HG02852 (cell line): Measurements from ENCODE around the gene ALDH3B2.
"Not testable (repeated sequence)": the region's sequence is repeated elsewhere in the genome, so short reads cannot be mapped to it uniquely, and the experiment has no call there.

Source experiments
- ATAC-seq: cut with Tn5 transposase; IDR thresholded peaks from one replicate; pipeline ENCODE4 v1.9.1; 2021; ENCODE audit warnings: mild to moderate bottlenecking, moderate library complexity; ENCODE audit not compliant: unreplicated experiment

Gene ALDH3B2, protein sequence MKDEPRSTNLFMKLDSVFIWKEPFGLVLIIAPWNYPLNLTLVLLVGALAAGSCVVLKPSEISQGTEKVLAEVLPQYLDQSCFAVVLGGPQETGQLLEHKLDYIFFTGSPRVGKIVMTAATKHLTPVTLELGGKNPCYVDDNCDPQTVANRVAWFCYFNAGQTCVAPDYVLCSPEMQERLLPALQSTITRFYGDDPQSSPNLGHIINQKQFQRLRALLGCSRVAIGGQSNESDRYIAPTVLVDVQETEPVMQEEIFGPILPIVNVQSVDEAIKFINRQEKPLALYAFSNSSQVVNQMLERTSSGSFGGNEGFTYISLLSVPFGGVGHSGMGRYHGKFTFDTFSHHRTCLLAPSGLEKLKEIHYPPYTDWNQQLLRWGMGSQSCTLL

DNA sequence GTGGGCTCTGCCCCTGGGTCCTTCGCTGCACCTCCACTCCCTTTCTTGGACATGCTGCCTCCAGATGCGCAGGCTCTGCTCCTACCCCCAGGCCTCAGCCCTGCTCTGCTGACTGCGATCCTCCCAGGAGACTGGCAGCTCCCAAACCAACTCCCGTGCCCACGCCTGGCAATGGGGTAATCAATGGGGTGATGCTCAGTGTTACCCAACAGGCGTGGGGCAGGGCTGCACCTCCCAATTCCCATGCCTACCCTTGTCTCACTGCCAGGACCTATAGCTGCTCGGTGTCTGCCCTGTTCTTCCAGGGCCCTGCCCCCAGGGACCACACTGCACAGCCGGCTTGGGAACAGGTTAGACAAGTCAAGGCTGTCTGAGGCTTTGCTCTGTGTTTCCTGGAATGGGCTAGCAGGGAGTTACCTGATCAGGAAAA is at the start of gene ALDH3B2:
ALDH3B2 (minus strand) TSS at position 182 of the 430 bp plus-strand sequence. CDS start 7,688 bp downstream, outside the sequence.
- no peak for ATAC-seq

DNA sequence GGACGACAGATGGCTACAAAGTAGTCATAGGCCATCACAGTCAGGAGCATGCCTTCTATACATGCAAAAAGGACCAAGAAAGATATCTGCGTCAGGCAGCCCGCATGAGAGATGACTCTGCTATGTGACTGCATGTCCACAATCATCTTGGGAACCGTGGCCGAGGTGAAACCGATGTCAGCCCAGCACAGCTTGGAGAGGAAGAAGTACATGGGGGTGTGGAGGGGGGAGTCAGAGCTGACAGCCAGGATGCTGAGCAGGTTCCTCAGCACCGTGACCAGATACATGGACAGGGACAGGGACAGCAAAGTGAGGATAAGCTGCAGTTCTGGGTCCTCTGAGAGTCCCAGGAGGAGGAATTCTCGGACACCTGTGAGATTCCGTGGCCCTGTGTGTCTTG is 48.6 kb upstream of the ALDH3B2 start:
- ATAC-seq = not testable (repeated sequence)

DNA sequence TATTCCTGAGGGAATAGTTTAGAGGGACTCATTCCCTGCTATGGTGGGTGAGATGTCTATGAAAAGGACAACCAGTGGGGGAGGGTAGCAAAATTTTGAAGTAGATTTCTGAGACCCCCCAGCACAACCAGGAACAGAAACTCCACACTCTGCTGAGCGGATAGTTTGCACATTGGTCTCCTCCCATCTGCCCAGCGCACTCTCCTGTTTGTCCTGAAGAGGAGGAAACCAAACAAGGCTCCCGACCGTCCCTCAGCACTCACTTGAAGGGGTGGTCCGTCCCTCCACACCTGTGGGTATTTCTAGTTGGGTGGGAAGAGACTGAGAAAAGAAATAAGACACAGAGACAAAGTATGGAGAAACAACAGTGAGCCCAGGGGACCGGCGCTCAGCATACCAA is 41.8 kb upstream of the ALDH3B2 start:
- not testable (repeated sequence) for ATAC-seq

DNA sequence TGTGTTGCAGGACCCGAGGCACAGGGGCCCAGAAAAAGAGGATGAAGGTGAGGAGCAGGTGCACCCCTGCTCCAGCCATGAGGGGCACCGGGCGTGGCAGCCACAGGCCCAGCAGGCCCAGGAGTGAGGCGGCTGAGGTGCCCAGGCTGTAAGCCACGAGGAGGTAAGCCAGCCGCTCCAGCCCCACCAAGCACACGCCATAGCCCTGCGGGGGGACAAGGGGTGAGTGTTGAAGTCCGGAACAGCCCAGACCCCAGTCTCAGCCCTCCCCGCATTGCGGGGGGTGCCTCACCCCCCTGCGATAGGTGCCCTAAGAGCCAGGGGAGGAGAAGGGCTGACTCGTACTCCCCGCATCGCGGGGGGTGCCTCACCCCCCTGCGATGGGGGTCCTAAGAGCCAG is 41.4 kb upstream of the ALDH3B2 start:
- ATAC-seq = not testable (repeated sequence)

- ATAC-seq = not testable (repeated sequence)
These were observed 39.6 kb upstream of the ALDH3B2 start for GRCh38 chr11:67713892-67714509.

- not testable (repeated sequence) for ATAC-seq
These were observed 37.3 kb upstream of the ALDH3B2 start for GRCh38 chr11:67711676-67712075.

GRCh38 chr11:67711212-67711611 is 36.8 kb upstream of the ALDH3B2 start:
- not testable (repeated sequence) for ATAC-seq

DNA sequence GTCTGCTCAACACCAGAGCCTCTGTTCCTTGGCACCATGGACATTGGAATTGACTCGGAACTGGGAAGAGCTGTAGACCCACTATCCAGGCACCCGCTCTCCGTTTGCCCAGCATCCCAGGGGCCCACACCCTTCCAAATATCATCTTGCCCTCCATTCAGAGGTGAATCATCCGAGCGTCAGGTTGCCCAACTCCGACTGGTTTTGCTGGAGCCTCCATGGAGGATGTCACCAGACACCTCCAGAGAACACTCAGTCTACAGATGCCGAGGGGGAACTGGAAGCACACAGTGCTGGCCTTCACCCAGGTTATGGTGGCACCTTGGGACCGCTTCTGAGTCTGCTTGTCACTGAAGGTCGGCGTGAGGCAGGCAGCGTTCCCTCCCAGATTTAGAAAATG is 35.4 kb upstream of the ALDH3B2 start:
- not testable (repeated sequence) for ATAC-seq

DNA sequence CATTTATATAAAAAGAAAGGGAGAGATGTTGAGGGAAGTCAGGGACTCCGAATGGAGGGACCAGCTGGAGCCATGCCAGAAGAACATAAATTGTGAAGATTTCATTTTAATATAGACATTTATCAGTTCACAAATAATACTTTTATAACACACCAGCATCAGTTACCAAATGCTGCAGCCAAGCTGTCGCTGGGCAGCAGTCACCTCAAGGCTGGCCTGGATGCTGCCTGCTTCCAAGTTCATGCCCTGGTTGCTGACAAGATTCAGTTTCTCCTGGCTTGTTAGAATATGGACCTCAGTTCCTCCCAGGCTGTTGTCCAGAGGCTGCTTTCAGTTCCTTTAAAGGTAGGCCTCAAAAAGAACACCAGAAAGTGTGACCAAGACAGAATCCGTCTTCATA is 30.8 kb upstream of the ALDH3B2 start:
- no peak for ATAC-seq

GRCh38 chr11:67704524-67704923 is 30.1 kb upstream of the ALDH3B2 start:
- ATAC-seq = no peak

DNA sequence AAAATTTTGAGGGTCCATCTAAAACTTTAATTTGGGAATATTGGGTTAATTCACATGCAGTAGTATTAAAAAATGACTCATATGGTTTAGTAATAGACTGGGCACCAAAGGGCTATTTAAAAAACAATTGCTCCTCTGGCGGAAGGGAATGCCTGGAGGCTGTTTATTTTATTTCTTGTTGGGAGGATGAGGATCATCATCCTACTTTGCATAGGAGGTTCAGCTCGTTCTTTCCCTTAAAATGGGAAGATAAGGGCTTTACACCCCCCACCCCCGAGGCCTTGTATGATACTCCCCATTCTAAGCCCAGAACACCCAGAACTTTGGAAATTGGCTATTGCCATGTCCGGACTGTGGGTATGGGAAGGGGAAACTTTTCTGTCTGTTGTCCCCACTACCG is 29.3 kb upstream of the ALDH3B2 start:
- ATAC-seq = not testable (repeated sequence)

DNA sequence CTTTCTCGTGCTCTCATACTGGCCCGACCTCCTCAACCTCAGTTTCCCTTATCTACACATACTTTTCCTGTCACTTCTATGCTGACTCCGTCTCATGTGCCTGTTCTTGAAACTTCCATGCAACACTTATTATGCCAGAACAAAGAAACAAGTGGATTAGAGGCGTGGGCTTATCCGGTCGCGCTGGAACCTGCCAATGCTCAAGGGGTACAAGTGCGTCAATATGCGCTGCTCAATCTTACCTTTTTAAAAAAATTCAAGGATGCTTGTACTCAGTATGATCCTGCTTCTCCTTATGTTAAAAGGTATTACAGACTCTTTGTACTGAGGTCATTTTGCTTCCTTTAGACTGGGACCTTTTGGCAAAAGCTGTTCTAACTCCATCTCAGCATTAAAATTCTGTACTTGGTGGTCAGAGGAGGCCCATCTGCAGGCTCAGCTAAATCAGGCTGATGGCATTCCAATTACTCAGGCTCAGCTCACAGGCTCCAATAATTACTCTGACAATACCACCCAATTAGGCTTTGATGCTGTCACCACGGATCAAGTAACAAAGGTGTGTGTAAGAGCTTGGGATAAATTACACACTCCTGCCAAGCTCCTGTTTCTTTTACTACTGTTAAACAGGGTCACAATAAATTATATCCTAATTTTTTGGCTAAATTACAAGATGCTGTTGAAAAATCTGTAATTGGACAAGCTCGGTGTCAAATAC is 26.3 kb upstream of the ALDH3B2 start:
- ATAC-seq = no peak

GRCh38 chr11:67700141-67700540 is 25.7 kb upstream of the ALDH3B2 start:
- no peak for ATAC-seq

DNA sequence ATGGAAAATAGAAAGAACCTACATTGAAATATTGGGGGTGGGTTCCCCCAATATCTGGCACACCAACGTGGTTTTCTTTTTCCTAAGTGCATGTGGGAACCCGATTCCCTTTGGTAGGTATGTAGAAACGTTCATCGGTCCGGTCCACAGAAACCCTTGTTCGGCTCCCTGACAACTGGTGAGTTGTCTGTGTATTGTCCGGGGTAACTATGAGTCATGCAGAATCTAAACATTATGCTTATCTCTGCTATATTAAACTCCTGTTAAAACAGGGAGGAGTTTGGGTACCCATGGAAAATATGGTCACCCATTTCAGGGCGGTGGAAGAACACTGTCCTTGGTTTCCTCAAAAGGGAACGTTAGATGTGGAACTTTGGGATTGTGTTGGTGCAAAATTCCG is 25.1 kb upstream of the ALDH3B2 start:
- ATAC-seq = no peak

GRCh38 chr11:67698247-67698646 is 23.8 kb upstream of the ALDH3B2 start:
- ATAC-seq = no peak

- ATAC-seq = no peak
These were observed 23.4 kb upstream of the ALDH3B2 start for GRCh38 chr11:67697846-67698245.

DNA sequence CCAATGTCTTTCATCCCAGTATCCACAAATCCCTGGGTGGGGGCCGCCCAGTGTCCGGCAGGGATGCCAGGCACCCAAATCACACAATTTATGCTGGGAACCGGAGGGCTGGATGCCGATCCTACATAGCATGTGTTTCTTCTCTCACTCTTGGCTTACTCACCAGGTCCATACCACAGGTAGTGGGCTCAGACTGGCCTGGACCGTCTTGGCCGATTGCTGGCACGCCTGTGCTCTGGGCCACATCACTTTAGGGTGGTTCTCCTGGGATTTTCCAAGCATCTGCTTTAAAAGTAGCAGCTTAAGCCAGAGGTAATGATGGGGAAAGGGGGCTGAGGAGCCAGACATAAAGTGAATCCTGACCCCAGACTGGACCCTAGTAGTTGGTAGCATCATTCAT is 22.6 kb upstream of the ALDH3B2 start:
- ATAC-seq = no peak

DNA sequence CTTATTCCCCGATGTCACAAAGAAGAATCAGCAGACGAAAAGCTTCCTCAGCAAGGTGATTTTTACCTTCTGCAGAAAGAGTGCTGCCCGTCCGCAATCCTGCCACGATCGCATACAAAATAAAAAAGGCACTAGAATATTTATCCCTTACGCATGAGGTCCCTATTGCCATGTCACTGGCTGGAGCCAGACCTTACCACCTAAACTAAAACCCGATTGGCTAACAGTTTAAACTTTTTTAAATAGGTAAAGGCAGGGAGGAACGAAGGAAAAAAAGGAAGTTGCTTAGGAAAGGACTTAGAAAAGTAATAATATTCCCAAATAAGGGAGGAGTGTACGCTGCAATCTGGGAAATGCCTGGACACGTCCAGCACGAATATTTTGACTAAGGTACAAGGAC is 21.2 kb upstream of the ALDH3B2 start:
- no peak for ATAC-seq

- ATAC-seq = no peak
These were observed 20.6 kb upstream of the ALDH3B2 start for GRCh38 chr11:67694875-67695555.

DNA sequence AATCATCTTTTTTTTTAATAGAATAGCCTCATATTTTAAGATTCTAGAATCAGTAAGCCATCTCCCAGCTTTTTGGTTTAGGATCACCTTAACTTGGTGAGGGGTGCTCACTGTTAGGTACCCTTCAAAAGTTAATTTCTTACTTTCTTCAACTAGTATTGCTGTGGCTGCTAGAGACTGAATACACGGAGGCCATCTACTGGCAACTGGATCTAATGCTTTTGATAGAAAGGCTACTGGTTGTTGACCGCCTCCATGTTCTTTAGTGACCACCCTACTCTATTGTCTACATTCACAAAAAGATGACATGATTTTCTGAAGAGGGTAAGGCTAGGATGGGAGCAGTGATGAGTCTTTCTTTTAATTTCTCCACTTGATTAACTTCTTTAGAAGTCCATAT is 16.7 kb upstream of the ALDH3B2 start:
- no peak for ATAC-seq

DNA sequence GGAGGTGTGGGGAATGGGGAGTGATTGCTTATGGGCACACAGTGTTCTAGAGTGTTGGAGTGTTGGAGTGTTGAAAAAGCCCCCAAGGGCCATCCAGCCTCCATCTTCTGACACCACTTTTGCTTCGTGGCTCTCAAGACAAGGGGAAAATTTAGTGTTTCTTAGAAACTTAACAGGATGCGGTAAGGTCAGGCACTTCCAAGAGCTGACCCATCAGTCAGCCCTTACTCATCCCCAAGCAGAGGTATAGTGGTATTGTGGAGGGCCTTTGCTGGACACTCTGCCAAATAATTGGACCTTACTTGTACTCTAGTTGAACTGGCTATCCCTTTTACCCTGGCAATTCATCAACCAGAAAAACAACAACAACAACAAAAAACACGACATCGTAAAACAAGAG is 14.8 kb upstream of the ALDH3B2 start:
- no peak for ATAC-seq
